ENCODE data around the gene KRTAP3-3.

DNA sequence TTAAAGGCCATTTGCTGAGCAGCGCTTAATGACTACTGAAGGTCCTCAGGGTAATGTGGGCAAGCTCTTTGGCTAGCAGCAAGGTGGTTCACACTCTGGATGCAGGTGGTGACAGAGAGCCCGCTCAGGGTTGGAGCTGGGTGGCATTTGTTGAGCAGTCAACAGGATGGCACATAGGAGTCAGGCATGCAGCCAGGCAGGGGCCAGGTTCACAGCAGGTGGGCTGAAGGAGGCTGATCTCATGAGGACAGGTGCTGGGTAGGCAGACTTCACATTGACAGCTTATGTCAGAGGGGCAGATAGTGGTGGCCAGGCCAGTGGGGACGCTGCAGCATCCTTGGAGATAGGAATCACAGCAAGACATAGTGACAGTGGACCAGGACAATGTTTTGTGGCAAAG is 10.4 kb upstream of the KRTAP3-3 start:
- TF ChIP-seq CTCF (IDR thresholded peaks at IDR 0.05 in 4 of 5, conservative IDR thresholded peaks at IDR 0.05 in 1 of 5) (no peak), POLR2A (IDR thresholded peaks at IDR 0.05) (no peak)

All from gastrocnemius medialis (tissue), 4 donors.